SK-N-SH treated with all-trans-retinoic acid at 6 μM for 48 hours (cell line): ENCODE results near the gene LRCH1.

ENCODE experiments used
- ATAC-seq: fragments of 200-7000 bp; cut with Tn5 transposase; 3 replicates; pipeline ENCODE4 v1.9.1; 2020; ENCODE audit warnings: mild to moderate bottlenecking, moderate library complexity
- ARNTL ChIP-seq: fragments of 450-650 bp; formaldehyde crosslinking; IDR thresholded peaks from 2 replicates; pipeline ENCODE4 v1.5.0; 2020; ENCODE audit warnings: low read depth, mild to moderate bottlenecking, moderate library complexity, borderline replicate concordance
- BACH2 ChIP-seq: fragments of 250-450 bp; sonication (Bioruptor Pico); IDR thresholded peaks from 2 replicates; pipeline ENCODE4 v1.9.0; 2021; ENCODE audit warnings: mild to moderate bottlenecking, borderline replicate concordance
- CSDC2 ChIP-seq: fragments of 250-450 bp; sonication (Bioruptor Pico); IDR thresholded peaks from 2 replicates; pipeline ENCODE4 v1.5.0; 2020; ENCODE audit warnings: mild to moderate bottlenecking, moderate library complexity
- ESRRG ChIP-seq: fragments of 250-450 bp; sonication (Bioruptor Pico); IDR thresholded peaks from 2 replicates; pipeline ENCODE4 v1.6.1; 2021; ENCODE audit warnings: mild to moderate bottlenecking
- GLIS3 ChIP-seq: fragments of 250-450 bp; sonication (Bioruptor Pico); IDR thresholded peaks from 2 replicates; pipeline ENCODE4 v1.5.0; 2020; ENCODE audit warnings: mild to moderate bottlenecking, moderate library complexity
- ISL1 ChIP-seq: fragments of 250-450 bp; sonication (Bioruptor Pico); IDR thresholded peaks from 2 replicates; pipeline ENCODE4 v2.1.2; 2022; ENCODE audit warnings: mild to moderate bottlenecking, moderate library complexity
- OSR1 ChIP-seq: fragments of 250-450 bp; sonication (Bioruptor Pico); IDR thresholded peaks from 2 replicates; pipeline ENCODE4 v1.8.0; 2022; ENCODE audit warnings: moderate library complexity, mild to moderate bottlenecking, inconsistent platforms
- PATZ1 ChIP-seq: fragments of 250-450 bp; sonication (Bioruptor Pico); IDR thresholded peaks from 2 replicates; pipeline ENCODE4 v1.8.0; 2020; ENCODE audit warnings: mild to moderate bottlenecking, moderate library complexity, borderline replicate concordance
- POU6F1 ChIP-seq: fragments of 250-450 bp; sonication (Bioruptor Pico); IDR thresholded peaks from 2 replicates; pipeline ENCODE4 v1.8.0; 2021; ENCODE audit warnings: low read depth, mild to moderate bottlenecking, moderate library complexity, borderline replicate concordance
- PPARA ChIP-seq: fragments of 250-450 bp; sonication (Bioruptor Pico); IDR thresholded peaks from 2 replicates; pipeline ENCODE4 v1.5.0; 2020; ENCODE audit warnings: mild to moderate bottlenecking, borderline replicate concordance
- RARB ChIP-seq: fragments of 250-450 bp; sonication (Bioruptor Pico); IDR thresholded peaks from 2 replicates; pipeline ENCODE4 v1.8.0; 2021; ENCODE audit warnings: mild to moderate bottlenecking, moderate library complexity
- SNAI2 ChIP-seq: fragments of 250-450 bp; sonication (Bioruptor Pico); IDR thresholded peaks from 2 replicates; pipeline ENCODE4 v1.5.0; 2020; ENCODE audit warnings: mild to moderate bottlenecking, moderate library complexity
- TCF4 ChIP-seq: fragments of 250-450 bp; sonication (Bioruptor Pico); IDR thresholded peaks from 2 replicates; pipeline ENCODE4 v1.8.0; 2021; ENCODE audit warnings: mild to moderate bottlenecking, moderate library complexity, borderline replicate concordance
- TOX ChIP-seq: fragments of 250-450 bp; sonication (Bioruptor Pico); IDR thresholded peaks from 2 replicates; pipeline ENCODE4 v1.8.0; 2021; ENCODE audit warnings: mild to moderate bottlenecking, moderate library complexity, borderline replicate concordance
- TSHZ2 ChIP-seq: fragments of 250-450 bp; sonication (Bioruptor Pico); IDR thresholded peaks from 2 replicates; pipeline ENCODE4 v1.5.0; 2020; ENCODE audit warnings: mild to moderate bottlenecking, moderate library complexity
- ZC3H10 ChIP-seq: fragments of 250-450 bp; sonication (Bioruptor Pico); IDR thresholded peaks from 2 replicates; pipeline ENCODE4 v1.5.1; 2021; ENCODE audit warnings: mild to moderate bottlenecking, moderate library complexity
- ZFP3 ChIP-seq: fragments of 250-450 bp; sonication (Bioruptor Pico); IDR thresholded peaks from 2 replicates; pipeline ENCODE4 v1.5.0; 2020; ENCODE audit warnings: mild to moderate bottlenecking, moderate library complexity
- ZFP30 ChIP-seq: fragments of 450-650 bp; formaldehyde crosslinking; IDR thresholded peaks from 2 replicates; pipeline ENCODE4 v1.5.0; 2022; ENCODE audit warnings: mild to moderate bottlenecking, moderate library complexity
- ZNF70 ChIP-seq: fragments of 450-650 bp; formaldehyde crosslinking; IDR thresholded peaks from 2 replicates; pipeline ENCODE4 v1.5.0; 2020; ENCODE audit warnings: mild to moderate bottlenecking, moderate library complexity
- ZNF8 ChIP-seq: fragments of 450-650 bp; formaldehyde crosslinking; IDR thresholded peaks from 2 replicates; pipeline ENCODE4 v1.5.0; 2020; ENCODE audit warnings: mild to moderate bottlenecking, moderate library complexity
- TF ChIP-seq, protein P1 (sequence below): fragments of 250-450 bp; sonication (Bioruptor Pico); IDR thresholded peaks from 2 replicates; pipeline ENCODE4 v1.5.1; 2021; ENCODE audit warnings: mild to moderate bottlenecking, moderate library complexity
- TF ChIP-seq, protein P2 (sequence below): fragments of 250-450 bp; sonication (Bioruptor Pico); IDR thresholded peaks from 2 replicates; pipeline ENCODE4 v1.5.1; 2020; ENCODE audit warnings: low read depth, mild to moderate bottlenecking, moderate library complexity

LRCH1 gene

GRCh38 chr13:46731535-46731934 lies 178.6 kb downstream of the LRCH1 start:
- no peak for ATAC-seq
- TF ChIP-seq RARB (no peak), ISL1 (CRISPR knock-in tag) (no peak), ARNTL (no peak), BACH2 (CRISPR knock-in tag) (no peak), ZNF8 (CRISPR knock-in tag) (no peak), SNAI2 (no peak), OSR1 (no peak)
- TF ChIP-seq, protein P1, sequence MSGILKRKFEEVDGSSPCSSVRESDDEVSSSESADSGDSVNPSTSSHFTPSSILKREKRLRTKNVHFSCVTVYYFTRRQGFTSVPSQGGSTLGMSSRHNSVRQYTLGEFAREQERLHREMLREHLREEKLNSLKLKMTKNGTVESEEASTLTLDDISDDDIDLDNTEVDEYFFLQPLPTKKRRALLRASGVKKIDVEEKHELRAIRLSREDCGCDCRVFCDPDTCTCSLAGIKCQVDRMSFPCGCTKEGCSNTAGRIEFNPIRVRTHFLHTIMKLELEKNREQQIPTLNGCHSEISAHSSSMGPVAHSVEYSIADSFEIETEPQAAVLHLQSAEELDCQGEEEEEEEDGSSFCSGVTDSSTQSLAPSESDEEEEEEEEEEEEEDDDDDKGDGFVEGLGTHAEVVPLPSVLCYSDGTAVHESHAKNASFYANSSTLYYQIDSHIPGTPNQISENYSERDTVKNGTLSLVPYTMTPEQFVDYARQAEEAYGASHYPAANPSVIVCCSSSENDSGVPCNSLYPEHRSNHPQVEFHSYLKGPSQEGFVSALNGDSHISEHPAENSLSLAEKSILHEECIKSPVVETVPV, result no peak

DNA sequence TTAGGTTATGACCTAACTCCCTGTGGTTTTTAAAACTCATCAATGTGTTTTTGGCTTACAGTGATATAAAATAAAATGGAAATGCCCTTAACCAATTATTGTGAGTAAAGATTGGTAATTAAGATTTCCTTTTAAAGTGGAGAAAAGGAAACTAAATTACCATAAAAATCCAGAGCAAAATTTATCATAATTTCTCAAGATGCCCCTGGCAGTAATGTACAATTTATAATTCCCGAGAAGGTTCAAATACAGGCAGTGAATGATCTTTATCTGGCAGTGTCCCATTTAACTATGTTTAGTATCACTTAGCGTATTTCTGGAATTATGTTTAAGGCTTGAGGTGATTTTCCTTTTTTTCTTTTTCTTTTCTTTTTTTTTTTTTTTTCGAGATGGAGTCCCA lies 182.5 kb downstream of the LRCH1 start:
- no peak for ATAC-seq
- TF ChIP-seq TCF4, result no peak
- TF ChIP-seq POU6F1 (CRISPR knock-in tag), result no peak
- TF ChIP-seq GLIS3 (CRISPR knock-in tag), result no peak
- no peak for TF ChIP-seq PATZ1 (CRISPR knock-in tag)
- no peak for TF ChIP-seq ARNTL
- no peak for TF ChIP-seq OSR1
- no peak for TF ChIP-seq PPARA (CRISPR knock-in tag)
- TF ChIP-seq ZFP30 (CRISPR knock-in tag), result no peak
- TF ChIP-seq ZFP3 (CRISPR knock-in tag), result no peak
- TF ChIP-seq, protein P2, sequence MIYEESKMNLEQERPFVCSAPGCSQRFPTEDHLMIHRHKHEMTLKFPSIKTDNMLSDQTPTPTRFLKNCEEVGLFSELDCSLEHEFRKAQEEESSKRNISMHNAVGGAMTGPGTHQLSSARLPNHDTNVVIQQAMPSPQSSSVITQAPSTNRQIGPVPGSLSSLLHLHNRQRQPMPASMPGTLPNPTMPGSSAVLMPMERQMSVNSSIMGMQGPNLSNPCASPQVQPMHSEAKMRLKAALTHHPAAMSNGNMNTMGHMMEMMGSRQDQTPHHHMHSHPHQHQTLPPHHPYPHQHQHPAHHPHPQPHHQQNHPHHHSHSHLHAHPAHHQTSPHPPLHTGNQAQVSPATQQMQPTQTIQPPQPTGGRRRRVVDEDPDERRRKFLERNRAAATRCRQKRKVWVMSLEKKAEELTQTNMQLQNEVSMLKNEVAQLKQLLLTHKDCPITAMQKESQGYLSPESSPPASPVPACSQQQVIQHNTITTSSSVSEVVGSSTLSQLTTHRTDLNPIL (CRISPR knock-in tag), result no peak
- no peak for TF ChIP-seq ISL1 (CRISPR knock-in tag)
- no peak for TF ChIP-seq CSDC2 (CRISPR knock-in tag)
- no peak for TF ChIP-seq SNAI2
- no peak for TF ChIP-seq RARB
- TF ChIP-seq TSHZ2, result no peak
- TF ChIP-seq ZNF8 (CRISPR knock-in tag), result no peak
- TF ChIP-seq ZC3H10 (CRISPR knock-in tag), result no peak
- TF ChIP-seq TOX (CRISPR knock-in tag), result no peak
- TF ChIP-seq ZNF70 (CRISPR knock-in tag), result no peak

- no peak for ATAC-seq
- no peak for TF ChIP-seq ESRRG (CRISPR knock-in tag)
- no peak for TF ChIP-seq TSHZ2
- no peak for TF ChIP-seq TOX (CRISPR knock-in tag)
- TF ChIP-seq SNAI2, result no peak
- no peak for TF ChIP-seq ZFP30 (CRISPR knock-in tag)
- TF ChIP-seq OSR1, result no peak
- no peak for TF ChIP-seq RARB
- TF ChIP-seq ARNTL, result no peak
- no peak for TF ChIP-seq POU6F1 (CRISPR knock-in tag)
- no peak for TF ChIP-seq ISL1 (CRISPR knock-in tag)
- TF ChIP-seq, protein P1, result no peak
These were observed 183.8 kb downstream of the LRCH1 start for GRCh38 chr13:46736541-46737310.
